GM12865 (cell line): ENCODE results near the gene PKN1.

Experiments
- DNase-seq: peaks from one replicate; pipeline ENCODE4 v3.0.0; 2010; ENCODE audit warnings: low read depth
- H3K4me3 ChIP-seq: 2 replicates; pipeline ENCODE4 v1.5.1; 2011; ENCODE audit warnings: mild to moderate bottlenecking, low read depth, low read length, control low read depth
- CTCF ChIP-seq: IDR thresholded peaks from 2 replicates; pipeline ENCODE4 v1.5.1; 2011; ENCODE audit warnings: low read length, control low read depth, low read depth, inconsistent platforms; ENCODE audit not compliant: insufficient read depth; ENCODE audit errors: missing control alignments

Gene PKN1

GRCh38 chr19:14474827-14475226, 41.7 kb downstream of the PKN1 start:
- no peak for DNase-seq
- no peak overlapping the region for H3K4me3 ChIP-seq
- no peak for TF ChIP-seq CTCF

GRCh38 chr19:14475251-14476073, 42.4 kb downstream of the PKN1 start, which contains the start of gene PTGER1:
Gene PTGER1, minus strand, starts transcription at chr19:14475354. Its CDS starts 1,034 bp downstream, at chr19:14474320.
- no peak for TF ChIP-seq CTCF
- no peak for DNase-seq
- H3K4me3 ChIP-seq = no peak within 1 kb of the TSS

GRCh38 chr19:14476327-14476672, 43.2 kb downstream of the PKN1 start:
- no peak for TF ChIP-seq CTCF
- H3K4me3 ChIP-seq = no peak overlapping the region
- no peak for DNase-seq

- no peak overlapping the region for H3K4me3 ChIP-seq
- DNase-seq = no peak
- TF ChIP-seq CTCF = no peak
Observed at GRCh38 chr19:14476673-14477401, 43.7 kb downstream of the PKN1 start.

GRCh38 chr19:14477418-14478112, 44.5 kb downstream of the PKN1 start:
- DNase-seq = no peak
- no peak for TF ChIP-seq CTCF
- H3K4me3 ChIP-seq = no peak overlapping the region

- DNase-seq = no peak
- H3K4me3 ChIP-seq = no peak overlapping the region
- no peak for TF ChIP-seq CTCF
Observed at GRCh38 chr19:14478113-14478545, 45.0 kb downstream of the PKN1 start.
